HG03432 (cell line): ENCODE data around the gene NLK.
"Not testable (repeated sequence)": the region's sequence is repeated elsewhere in the genome, so short reads cannot be mapped to it uniquely, and the experiment has no call there.

ENCODE experiments used
- ATAC-seq: cut with Tn5 transposase; IDR thresholded peaks from one replicate; pipeline ENCODE4 v1.9.1; 2021; ENCODE audit warnings: mild to moderate bottlenecking, moderate library complexity; ENCODE audit not compliant: unreplicated experiment

The NLK gene

DNA sequence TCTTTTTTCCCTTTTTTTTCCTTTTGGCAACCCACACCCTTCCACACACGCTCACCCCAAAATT lies at the start of gene NLK:
TSS of gene NLK (plus strand) at position 21 of the 64 bp plus-strand sequence. CDS start 197 bp downstream, outside the sequence.
- ATAC-seq = no peak

DNA sequence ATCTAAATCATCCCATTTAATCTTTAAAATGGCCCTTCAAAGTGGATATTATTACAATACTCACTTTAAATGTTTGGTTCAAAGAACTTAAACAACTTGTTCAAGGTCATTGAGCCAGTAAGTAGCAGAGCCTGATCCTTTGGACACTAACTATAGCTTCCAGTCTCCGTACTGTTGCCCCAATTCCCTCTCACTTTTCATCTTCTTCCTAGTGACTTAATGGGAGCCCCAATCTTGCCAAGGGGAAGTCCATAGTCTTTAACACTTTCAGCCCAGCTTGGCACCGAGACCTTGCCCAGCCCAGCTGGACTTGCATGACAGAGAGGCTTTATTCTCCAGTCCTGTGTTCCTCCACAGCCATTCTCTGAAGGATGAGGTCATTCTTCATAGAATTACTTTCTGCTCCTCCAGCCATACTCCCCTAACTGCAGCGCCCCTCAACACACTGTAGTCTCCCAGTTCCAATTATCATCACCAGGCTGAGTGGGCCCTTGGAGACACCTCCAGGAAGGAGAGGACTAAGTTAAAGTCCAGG lies 49.2 kb upstream of the NLK start:
- no peak for ATAC-seq

DNA sequence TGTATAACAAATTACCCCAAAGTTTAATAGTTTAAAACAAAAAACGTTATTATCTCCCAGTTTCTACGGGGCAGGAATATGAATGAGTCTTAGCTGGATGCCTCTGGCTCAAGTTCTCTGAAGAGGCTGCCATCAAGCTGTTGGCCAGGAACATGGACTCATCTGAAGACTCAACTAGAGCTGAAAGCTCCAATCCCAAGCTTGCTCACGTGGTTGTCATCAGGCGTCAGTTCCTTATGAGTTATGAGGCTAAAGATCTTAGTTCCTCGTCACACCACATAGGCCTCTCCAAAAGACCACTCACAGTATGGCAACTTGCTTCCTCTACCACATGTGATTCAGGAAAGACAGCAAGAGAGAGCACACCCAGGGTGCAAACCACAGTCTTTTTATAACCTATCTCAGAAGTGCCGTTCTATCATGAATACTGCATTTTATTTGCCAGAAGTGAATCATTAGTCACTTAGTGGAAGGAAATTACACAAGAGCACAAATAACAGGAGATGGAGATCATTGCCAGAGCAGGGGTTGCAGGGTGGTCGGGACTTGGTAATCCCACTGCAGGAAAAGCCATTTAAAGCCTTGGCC lies 48.7 kb upstream of the NLK start:
- no peak for ATAC-seq

DNA sequence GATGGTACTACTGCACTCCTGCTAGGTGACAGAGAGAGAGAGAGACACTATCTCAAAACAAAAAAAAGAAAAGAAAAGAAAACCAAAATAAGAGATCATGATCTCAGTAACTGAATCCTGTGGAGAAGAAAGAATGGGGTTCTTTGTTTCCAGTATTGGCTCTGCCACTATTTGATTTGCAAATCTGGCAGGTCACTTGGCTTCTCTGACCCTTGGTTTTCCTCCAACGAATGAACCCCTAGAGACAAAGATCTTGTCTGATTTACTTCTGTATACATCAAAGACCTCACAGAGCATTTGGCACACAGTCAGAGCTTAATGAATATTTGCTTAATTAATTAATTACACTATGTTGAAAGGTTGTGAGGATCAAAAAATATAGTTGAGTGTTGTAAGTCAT lies 47.9 kb upstream of the NLK start:
- no peak for ATAC-seq

DNA sequence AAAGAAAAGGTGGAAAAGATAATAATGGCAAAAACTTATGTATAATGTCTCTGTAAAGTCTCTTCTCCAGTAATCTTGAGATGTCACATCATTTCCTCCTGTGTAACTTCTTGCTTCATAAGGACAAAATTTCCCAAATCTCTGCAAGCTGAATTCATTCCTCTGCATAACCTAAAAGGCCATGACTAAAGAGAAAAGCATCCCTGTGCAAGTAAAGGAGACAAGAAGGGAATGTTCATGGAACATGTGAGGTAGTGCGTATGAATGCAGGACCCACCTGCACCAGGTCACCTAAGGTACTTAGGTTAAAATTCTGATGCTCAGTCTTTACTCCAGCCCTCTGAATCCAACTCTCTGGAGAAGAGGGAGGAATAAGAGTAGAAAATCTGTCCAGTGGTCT lies 46.9 kb upstream of the NLK start:
- ATAC-seq = no peak

DNA sequence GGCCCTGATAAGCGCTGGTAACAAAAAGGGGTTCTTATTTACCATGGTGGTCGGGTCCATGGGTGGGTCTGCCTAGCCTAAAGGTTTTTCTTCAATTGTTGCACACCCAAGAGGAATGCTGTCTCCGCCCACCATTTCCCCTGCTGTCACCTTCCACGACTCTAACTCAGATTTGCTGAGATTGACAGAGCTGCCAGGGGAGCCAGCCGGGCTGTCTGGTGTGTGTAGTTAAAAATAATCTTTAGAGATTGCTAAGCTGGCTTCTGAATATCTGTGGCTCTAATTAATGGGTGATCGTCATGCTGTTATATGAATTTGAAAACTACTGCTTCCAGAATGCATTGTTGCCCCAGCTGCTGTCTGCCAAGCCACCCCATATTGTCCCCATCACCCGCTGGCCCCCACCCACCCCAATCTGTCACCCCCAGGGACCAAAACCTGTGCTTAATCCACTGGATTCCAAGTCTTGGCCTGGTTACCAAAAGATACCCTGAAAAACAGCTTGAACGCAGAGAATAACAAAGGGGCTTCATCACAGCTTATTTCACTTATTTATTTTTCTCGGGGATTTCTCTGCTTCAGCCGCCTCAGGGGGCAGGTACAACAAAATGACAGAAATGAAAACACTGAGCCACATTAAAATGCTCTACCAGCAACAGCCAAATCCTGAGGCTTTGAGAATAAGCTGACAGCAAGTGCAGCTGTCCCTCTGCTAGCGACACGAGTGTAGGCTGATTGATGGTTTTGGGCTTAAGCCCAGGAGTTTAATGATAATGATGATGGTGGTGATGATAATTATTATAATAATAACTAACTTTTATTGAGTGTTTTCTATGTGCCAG lies 46.1 kb upstream of the NLK start:
- no peak for ATAC-seq

DNA sequence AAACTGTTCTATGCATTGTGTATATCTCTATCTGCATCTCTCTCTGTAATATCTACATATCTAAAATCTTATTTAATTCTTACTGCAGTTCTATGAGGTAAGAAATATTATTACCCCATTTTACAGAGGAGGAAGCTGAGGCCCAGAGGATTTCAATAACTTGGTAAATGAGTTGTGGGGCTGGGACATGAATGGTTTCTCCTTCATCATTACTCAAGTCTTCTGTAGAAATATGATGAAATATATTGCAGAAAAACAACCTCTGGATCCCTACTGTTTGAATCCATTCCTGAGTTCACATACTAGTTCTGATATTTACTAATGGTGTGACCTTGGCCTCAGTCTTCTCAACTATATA lies 45.5 kb upstream of the NLK start:
- no peak for ATAC-seq

DNA sequence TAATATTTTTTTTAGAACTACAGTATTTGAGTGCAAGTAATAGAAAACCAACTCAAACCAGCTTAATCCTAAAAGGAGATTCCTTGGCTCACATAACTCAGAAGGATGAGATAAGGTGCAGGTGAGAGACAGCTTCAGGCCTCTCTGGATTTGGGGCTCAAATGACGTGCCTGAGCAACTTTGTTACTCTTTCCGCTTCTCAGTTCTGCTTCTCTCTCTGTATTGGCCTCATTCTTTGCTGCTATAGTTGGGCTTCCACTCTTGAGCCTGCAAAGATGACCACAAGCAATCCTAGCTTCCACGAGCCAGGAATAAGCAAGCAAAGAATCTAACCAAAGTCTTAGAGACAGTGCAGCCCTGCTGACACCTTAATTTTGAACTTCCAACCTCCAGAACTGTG lies 45.0 kb upstream of the NLK start:
- ATAC-seq = no peak

DNA sequence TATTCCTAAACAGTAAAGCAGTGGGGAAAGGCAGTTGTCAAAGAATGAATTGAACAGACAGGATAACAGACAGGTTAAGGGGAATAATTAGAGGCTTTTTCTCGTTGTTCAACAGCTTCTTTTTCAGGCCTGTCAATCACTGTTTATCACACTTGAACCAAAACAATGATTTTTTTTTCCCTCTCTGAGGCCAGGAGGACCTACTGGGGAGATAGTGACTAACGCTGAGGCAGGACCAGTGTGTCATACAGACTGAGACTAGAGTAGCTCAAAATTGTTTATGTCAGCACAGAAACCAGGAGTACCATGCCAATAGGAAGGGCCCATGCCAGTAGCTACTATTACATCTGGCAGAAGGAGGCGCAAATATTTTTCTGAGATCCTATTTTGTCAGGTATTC lies 41.3 kb upstream of the NLK start:
- no peak for ATAC-seq

DNA sequence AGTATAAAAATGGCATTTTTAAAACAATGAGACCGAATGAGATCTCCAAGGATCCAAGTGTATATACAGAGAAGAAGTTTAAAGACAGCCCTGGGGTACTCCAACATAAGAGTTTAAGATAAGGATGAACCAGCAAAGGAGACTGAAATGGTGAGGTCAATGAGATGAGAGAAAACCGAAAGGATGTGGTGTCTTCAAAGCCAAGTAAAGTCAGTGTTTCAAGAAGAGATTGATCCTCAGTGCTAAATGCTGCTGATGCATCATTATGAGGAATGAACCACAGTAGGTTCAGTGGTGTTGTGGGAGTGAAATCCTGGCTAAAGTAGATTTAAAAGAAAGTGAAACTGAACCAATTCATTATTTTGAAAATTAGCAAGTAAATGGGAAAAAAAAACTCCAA lies 38.1 kb upstream of the NLK start:
- no peak for ATAC-seq

DNA sequence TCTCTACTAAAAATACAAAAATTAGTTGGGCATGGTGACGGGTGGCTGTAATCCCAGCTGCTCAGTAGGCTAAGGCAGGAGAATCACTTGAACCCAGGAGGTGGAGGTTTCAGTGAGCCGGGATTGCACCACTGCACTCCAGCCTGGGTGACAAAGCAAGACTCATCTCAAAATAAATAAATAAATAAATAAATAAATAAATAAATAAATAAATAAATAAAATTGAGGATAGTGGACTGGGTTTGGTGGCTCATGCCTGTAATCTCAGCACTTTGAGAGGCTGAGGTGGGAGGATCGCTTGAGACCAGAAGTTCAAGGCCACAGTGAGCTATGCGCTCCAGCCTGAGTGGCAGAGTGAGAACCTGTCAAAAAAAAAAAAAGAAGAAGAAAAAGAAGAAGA lies 34.6 kb upstream of the NLK start:
- not testable (repeated sequence) for ATAC-seq

DNA sequence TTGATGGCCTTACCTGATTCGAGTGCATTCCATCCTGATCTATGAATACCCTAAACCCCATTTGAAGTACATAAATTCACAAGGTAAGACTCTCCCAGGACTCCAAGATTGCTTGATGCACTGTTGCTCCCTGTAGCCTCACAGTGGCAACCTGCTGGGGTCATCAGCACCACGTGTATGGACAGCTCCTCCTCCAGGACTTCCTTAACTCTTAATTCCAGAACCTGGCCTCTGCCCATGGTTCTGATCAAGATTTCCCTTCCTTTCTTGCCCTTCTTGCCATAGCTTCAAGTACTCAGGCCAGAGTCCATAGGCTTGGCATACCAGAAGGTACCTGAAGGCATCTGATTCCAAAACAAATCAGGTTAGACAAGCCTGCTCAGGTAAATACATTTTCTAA lies 34.0 kb upstream of the NLK start:
- ATAC-seq = no peak

DNA sequence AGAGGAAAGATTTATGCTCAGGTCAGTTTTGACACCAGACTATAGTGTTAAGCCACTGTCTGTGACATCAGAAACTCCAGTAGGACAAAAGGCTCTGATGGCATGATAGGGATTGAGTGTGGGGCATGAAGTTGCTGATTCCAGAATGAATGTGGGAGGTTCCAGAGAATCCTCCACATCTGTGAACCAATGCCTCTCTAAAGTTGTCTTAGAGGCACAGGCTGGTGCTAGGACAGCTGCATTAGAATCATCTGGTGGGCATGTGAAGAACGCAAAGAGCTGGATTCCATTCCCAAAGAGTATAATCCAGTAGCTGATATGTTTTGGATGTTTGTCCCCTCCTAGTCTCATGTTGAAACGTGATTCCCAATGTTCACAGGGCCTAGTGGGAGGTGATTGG lies 32.1 kb upstream of the NLK start:
- no peak for ATAC-seq

DNA sequence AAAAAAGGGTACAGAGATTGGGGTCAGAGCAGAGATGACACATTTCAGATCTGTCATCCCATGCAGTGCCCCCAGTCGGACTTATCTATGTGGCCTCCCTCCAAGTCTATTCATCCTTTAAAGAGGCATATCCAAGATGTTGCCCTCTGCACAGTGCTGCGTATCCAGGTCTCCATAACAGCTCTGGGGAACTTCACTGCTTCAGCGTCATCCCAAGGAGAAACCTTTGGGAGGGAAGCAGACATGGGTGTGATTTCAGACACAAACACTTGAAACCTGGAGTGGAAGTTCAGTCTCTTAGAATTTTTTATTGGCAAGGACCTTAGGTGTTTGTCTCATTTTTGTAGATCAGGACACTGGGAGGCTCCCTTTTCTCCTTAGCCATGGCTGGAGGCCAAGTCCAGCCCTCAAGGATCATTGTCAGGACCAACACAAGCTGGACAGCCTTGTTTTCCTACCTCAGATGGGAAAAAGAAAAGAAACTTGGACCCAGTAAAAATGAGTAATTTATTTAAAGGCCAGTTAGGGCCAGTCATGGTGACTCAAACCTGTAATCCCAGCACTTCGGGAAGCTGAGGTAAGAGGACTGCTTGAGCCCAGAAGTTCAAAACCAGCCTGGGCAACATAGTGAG lies 23.9 kb upstream of the NLK start:
- no peak for ATAC-seq

DNA sequence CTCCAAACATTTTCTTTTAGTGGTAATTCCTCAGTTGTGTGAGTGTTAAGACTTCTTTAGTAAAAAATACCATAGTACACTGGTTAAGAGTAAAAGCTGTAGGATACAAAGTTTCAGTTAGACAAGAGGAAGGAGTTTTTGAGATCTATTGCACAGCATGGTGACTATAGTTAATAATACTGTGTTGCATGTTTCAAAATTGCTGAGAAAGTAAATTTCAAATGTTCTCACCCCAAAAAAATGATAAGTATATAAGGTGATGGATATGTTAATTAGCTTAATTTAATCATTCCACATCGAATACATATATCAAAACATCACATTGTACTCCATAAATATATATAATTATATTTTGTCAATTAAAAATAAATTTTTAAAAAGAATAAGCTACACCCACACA lies 22.0 kb upstream of the NLK start:
- no peak for ATAC-seq

DNA sequence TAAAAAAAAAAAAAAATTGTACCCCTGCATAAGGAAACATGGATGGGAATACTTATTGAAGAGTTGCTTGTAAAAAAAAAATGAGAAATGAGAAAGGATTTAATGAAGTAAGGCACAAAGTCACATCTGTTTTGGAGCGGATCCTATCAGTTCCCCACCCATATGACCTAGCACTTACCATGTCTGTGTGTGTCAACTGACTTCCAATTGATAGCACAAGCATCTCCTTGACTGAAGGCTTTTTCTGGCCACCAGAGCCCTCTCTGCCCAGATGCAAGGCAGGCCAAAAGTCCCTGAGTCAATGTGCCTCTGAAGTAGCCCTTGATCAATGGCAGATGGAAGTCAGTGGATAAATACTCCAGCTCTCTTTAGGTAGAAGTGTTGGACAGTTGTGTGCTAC lies 13.4 kb upstream of the NLK start:
- no peak for ATAC-seq

DNA sequence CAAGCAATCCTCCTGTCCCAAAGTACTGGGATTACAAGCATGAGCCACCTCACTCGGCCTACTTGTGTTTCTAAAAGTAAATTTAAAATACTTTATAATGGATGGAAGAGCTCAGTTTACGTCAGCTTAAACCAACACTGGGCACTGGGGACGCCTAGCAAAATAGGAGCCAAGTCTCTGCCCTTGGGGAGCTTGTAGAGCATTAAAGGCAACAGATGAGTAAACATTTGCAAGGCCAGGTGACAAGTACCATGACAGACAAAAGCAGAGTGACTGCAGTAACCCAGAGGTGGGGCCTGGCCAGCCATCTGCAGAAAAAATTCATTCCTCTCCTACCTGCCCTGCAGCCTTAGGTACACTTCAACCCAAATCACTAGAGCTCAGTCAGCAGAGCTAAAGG lies 12.1 kb upstream of the NLK start:
- ATAC-seq = no peak

DNA sequence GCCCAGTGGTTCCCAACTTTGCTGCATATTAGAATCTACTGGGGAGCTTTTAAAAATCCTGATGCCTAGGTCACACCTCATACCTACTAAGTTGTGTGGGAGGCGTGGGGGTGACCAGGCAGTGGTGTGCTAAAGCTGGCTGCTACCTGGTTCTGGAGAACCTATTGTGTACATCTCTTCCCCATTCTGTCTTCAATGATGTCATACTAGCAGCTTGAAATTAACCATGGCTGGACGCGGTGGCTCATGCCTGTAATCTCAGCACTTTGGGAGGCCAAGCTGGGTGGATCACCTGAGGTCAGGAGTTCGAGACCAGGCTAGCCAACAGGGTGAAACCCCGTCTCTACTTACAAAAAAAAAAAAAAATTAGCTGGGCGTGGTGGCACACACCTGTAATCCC lies 11.3 kb upstream of the NLK start:
- ATAC-seq = no peak

DNA sequence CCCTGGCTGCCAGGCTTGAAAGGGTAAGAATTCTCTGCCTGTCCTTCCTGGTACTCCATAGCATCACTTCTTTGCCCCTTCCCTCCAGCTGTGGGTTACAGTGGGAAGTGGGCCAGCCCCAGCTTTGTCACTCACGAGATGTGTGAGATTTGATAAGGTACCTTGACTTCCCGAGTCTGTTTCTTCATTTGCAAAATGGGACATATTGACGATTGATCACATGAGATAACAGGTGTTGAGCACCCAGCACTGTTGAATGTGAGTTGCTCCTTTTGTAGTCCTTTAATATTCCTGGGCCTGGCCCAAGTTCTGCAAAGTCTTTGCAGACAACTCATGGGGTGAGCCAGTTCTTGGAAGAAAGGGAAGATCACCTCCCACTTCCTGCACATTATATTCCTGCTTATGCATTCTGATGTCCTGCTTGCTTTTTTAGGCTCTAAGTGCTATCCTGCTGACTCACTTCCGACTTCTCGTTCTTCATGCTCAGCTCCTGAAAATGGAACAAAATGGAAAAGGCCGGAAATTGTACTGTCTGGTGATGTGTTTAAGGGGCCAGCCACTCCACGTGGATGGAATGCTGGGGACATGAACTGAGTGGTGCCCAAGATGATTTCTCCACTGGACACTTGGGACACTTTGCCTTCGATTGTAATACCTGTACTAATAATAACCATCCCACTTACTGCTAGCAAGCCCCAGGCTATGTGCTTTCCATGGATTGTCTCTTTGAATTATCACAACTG lies 8.3 kb upstream of the NLK start:
- no peak for ATAC-seq

DNA sequence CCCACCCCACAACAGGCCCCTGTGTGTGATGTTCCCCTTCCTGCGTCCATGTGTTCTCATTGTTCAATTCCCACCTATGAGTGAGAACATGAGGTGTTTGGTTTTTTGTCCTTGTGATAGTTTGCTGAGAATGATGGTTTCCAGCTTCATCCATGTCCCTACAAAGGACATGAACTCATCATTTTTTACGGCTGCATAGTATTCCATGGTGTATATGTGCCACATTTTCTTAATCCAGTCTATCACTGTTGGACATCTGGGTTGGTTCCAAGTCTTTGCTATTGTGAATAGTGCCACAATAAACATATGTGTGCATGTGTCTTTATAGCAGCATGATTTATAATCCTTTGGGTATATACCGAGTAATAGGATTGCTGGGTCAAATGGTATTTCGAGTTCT lies 7.0 kb upstream of the NLK start:
- ATAC-seq = not testable (repeated sequence)

DNA sequence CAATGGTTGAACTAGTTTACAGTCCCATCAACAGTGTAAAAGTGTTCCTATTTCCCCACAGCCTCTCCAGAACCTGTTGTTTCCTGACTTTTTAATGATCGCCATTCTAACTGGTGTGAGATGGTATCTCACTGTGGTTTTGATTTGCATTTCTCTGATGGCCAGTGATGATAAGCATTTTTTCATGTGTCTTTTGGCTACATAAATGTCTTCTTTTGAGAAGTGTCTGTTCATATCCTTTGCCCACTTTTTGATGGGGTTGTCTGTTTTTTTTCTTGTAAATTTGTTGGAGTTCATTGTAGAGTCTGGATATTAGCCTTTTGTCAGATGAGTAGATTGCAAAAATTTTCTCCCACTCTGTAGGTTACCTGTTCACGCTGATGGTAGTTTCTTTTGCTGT lies 6.6 kb upstream of the NLK start:
- ATAC-seq = not testable (repeated sequence)

DNA sequence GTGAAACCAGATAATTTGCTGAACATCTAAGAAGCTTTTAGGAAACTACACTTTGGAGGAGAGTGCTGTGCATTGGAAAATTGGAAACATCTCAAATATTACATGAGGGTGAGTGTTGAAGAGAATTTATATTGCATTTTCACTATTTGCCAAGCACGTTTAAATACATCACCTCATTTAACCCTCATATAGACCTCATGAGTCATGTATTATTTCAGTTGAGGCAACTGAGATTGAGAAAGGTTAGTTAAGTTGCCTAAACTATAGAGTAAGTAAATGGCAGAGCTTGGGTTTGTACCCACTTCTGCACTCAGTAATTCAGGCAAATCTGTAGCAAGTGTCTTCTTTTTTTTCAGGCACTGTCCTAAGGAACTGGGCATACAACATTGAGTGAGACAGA lies 3.7 kb upstream of the NLK start:
- ATAC-seq = no peak
